HEK293T (cell line): ENCODE measurements around the gene LRP4.

Experiments
- BHLHE40 ChIP-seq: fragments of 450-650 bp; IDR thresholded peaks from 2 replicates; pipeline ENCODE4 v1.6.1; 2016; ENCODE audit warnings: mild to moderate bottlenecking, moderate library complexity, borderline replicate concordance
- FOXA1 ChIP-seq: fragments of 450-650 bp; IDR thresholded peaks from 2 replicates; pipeline ENCODE4 v1.6.1; 2016; ENCODE audit warnings: mild to moderate bottlenecking
- FOXM1 ChIP-seq: fragments of 450-650 bp; IDR thresholded peaks from 2 replicates; pipeline ENCODE4 v1.6.1; 2017; ENCODE audit warnings: mild to moderate bottlenecking, borderline replicate concordance
- HDGF ChIP-seq: fragments of 450-650 bp; IDR thresholded peaks from 2 replicates; pipeline ENCODE4 v1.6.1; 2017; ENCODE audit warnings: antibody characterized with exemption, borderline replicate concordance
- NFRKB ChIP-seq: fragments of 450-650 bp; IDR thresholded peaks from 2 replicates; pipeline ENCODE4 v1.6.1; 2016; ENCODE audit warnings: mild to moderate bottlenecking, moderate library complexity
- SUZ12 ChIP-seq: fragments of 450-650 bp; IDR thresholded peaks from 2 replicates; pipeline ENCODE4 v1.6.1; 2016; ENCODE audit warnings: mild to moderate bottlenecking
- ZNF384 ChIP-seq: fragments of 450-650 bp; IDR thresholded peaks from 2 replicates; pipeline ENCODE4 v1.6.1; 2016

- no peak for TF ChIP-seq FOXM1
- TF ChIP-seq ZNF384 = peak; percentile 89
- TF ChIP-seq SUZ12 = no peak
- no peak for TF ChIP-seq FOXA1
- TF ChIP-seq BHLHE40 = no peak
- no peak for TF ChIP-seq HDGF
- no peak for TF ChIP-seq NFRKB
Measured at GRCh38 chr11:46948378-46949131, 30.2 kb upstream of the LRP4 start.
